ENCODE measurements around the gene ZNF230. TPM values are rescaled to one million over a fixed set of nuclear protein-coding genes. Genes with fewer than 3 reads are reported as not detected.

ZNF230 gene
- total and polyA plus RNA-seq, 9 of the 15 experiments (the other 6 are each of a cell fraction or from before 2014, with no cell fraction given): 1.3 to 4.0 (median 2.2) TPM

- TF ChIP-seq ZBTB40 (IDR thresholded peaks at IDR 0.05) (no peak), ZBTB40 (CRISPR knock-in tag; IDR thresholded peaks at IDR 0.05) (no peak), CEBPB (tag; IDR thresholded peaks at IDR 0.05) (peak; percentile 10; the same call in 1 of the 2 replicates), BCOR (IDR thresholded peaks at IDR 0.05) (no peak), FOXM1 (IDR thresholded peaks at IDR 0.05; ENCODE audit: low read depth) (no peak), FOXM1 (CRISPR knock-in tag; IDR thresholded peaks at IDR 0.05; ENCODE audit: low read depth) (no peak)
Observed at GRCh38 chr19:44003461-44004009, 778 bp downstream of the ZNF230 start (continued).

Measured in K562 (cell line).